ENCODE measurements around the gene KCNQ1. TPM values are rescaled to one million over a fixed set of nuclear protein-coding genes. Genes with fewer than 3 reads are reported as not detected.

The KCNQ1 gene
- total and polyA plus RNA-seq, 9 of the 15 experiments (the other 6 are each of a cell fraction or from before 2014, with no cell fraction given): 0.44 TPM; not detected in 8

- no peak for TF ChIP-seq MLLT1 (IDR thresholded peaks at IDR 0.05)
- no peak for TF ChIP-seq GTF3C2 (IDR thresholded peaks at IDR 0.05; ENCODE audit: borderline replicate concordance, extremely low read depth, insufficient read length)
- no peak for TF ChIP-seq TCF3 (CRISPR knock-in tag; IDR thresholded peaks at IDR 0.05)
- no peak for TF ChIP-seq ZNF583 (CRISPR knock-in tag; IDR thresholded peaks at IDR 0.05)
- TF ChIP-seq ZNF77 (CRISPR knock-in tag; IDR thresholded peaks at IDR 0.05): no peak
- no peak for TF ChIP-seq DIDO1 (tag; IDR thresholded peaks at IDR 0.05; ENCODE audit: low read depth)
- no peak for TF ChIP-seq SUPT5H (IDR thresholded peaks at IDR 0.05)
- TF ChIP-seq MTA2 (IDR thresholded peaks at IDR 0.05; ENCODE audit: low read depth): no peak
- TF ChIP-seq CBX5 (IDR thresholded peaks at IDR 0.05; ENCODE audit: borderline replicate concordance, low read depth): no peak
- no peak for TF ChIP-seq GMEB1 (CRISPR knock-in tag; IDR thresholded peaks at IDR 0.05)
- no peak for TF ChIP-seq NFIC (IDR thresholded peaks at IDR 0.05)
- no peak for TF ChIP-seq DNMT1 (IDR thresholded peaks at IDR 0.05)
Observed at GRCh38 chr11:2530855-2531200, 86.0 kb downstream of the KCNQ1 start (continued).
